GM18858 (cell line): ENCODE data around the gene ADAMTSL2.

Source experiments
- ATAC-seq: cut with Tn5 transposase; IDR thresholded peaks from one replicate; pipeline ENCODE4 v1.9.1; 2021; ENCODE audit not compliant: unreplicated experiment

ADAMTSL2 gene

GRCh38 chr9:133584559-133585476 lies 50.3 kb downstream of the ADAMTSL2 start:
- no peak for ATAC-seq

GRCh38 chr9:133585481-133586351 lies 51.2 kb downstream of the ADAMTSL2 start:
- ATAC-seq: no peak

GRCh38 chr9:133587051-133587450 lies 52.5 kb downstream of the ADAMTSL2 start:
- ATAC-seq: no peak

DNA sequence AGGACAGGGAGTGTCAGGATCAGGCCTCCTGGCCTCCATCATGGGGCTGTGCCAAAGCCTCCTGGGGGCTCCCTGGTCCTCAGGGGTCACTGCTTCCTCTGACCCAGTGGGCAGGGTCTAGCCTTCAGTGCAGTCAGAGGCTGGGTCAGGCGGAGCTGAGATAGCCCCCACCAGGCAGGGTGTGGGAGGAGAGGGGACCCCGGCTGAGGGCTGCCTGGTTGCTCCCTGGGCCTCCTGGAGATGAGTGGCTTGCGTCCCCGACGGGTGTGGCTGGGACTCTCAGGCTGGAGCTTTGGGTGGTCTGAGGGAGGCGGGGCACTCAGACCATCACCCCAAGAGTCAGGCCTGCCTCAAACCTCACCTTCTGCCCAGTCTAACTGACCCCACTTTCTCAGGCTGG lies 53.0 kb downstream of the ADAMTSL2 start:
- no peak for ATAC-seq

GRCh38 chr9:133589454-133590227 lies 55.1 kb downstream of the ADAMTSL2 start:
- ATAC-seq: no peak

- ATAC-seq: no peak
Observed at GRCh38 chr9:133590231-133590855, 55.8 kb downstream of the ADAMTSL2 start.

GRCh38 chr9:133591116-133591910 lies 56.8 kb downstream of the ADAMTSL2 start:
- ATAC-seq: no peak

- ATAC-seq: no peak
Observed at GRCh38 chr9:133591985-133592384, 57.5 kb downstream of the ADAMTSL2 start.

DNA sequence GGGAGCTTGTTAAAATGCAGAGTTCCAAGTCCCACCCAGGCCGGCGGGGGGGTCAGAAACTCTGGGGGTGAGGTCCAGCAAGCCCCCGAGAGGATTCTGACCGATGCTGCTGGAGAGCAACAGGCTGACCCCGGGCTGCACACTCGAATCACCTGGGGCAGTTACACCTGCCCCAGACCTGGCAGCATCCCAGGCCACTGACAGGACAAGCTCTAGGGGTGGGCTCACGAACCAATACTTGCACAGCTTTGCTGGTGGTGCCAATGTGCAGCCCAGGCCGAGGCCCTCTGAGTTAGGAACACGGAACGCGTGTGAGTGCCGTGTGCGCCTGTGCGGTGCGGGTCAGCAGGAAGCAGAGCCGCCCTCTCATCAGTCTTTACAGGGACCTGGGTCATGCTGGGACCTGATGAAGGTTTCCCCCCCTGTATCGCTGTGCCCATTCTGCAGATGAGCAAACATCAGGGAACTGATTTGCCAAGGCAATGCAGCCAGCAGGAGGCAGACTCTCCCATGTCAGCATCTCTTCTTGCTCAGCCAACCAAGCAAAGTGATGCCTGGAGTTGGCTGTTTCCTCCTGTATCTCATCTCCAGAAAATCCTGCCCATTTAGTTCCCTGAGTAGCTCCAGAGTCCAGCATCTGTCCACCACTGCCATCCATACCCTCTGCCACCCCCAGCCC lies 58.4 kb downstream of the ADAMTSL2 start:
- no peak for ATAC-seq

DNA sequence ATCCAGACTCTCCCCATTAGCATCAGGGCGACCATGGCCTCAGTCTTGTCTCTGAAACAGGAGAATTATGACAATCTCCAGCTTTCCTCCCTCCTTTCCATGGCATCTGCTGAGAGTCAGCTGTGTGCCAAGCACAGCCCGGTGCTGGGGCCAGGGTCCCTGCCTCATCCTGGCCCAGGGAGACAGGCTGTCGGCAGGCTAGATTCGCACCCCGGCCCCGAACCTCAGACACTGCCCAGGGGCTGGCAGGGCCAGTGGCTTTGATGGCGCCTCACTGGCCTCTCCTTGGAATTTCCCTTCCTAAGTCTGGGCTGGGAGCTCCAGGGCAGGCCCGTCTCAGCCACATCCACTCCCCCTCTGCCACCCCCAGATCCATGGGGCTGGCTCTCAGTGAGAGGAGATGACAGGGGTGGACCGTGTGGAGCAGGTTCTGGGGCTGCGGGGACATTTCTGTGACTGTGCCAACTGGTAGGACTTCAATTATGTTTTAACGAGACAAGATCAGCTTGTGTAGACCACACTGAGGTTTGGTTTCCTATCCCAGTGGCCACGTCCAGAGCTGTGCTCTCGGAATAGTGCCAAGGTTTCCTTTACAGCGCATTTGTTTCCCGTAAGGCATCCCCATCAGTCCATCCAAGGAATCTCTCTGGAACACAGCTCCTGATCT lies 59.2 kb downstream of the ADAMTSL2 start:
- no peak for ATAC-seq

DNA sequence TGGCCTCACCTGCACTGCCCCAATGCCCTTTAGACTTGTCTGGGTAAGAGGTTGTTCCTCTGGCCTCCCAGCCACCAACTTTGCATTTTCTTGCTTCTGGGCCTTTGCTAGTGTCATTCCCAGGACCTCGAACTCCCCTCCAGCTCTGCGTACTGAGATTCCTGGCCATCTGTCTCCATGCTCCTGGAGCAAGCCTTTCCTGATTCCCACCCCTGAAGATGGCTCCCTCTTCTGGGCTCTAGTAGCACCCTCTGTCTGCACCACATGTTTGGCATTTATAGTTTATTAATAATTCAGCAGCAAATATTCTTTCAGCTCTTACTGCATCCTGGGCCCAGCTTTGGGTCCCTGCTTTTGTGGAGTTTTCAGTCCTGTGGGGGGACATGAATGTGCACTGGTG lies 59.8 kb downstream of the ADAMTSL2 start:
- ATAC-seq: no peak

DNA sequence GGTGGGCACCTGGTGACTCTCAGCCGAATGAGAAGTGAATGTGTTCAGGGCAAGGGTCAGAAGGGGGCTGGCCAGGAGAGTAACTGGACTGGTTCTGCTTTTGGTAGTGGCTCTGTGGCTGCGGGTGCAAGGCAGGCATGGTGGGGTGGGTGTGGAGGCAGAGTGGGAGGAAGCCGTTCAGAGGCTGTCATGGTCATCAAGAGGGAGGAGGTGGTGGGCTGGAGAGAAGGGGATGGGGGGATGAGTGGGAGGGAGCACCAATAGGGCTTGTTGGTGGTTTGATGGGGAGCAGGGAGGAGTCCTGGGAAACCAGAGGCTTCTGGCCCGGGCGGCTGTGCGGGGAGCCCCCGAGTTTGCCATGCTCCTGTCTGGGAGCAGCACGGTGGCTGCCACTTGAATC lies 61.4 kb downstream of the ADAMTSL2 start:
- ATAC-seq: no peak

DNA sequence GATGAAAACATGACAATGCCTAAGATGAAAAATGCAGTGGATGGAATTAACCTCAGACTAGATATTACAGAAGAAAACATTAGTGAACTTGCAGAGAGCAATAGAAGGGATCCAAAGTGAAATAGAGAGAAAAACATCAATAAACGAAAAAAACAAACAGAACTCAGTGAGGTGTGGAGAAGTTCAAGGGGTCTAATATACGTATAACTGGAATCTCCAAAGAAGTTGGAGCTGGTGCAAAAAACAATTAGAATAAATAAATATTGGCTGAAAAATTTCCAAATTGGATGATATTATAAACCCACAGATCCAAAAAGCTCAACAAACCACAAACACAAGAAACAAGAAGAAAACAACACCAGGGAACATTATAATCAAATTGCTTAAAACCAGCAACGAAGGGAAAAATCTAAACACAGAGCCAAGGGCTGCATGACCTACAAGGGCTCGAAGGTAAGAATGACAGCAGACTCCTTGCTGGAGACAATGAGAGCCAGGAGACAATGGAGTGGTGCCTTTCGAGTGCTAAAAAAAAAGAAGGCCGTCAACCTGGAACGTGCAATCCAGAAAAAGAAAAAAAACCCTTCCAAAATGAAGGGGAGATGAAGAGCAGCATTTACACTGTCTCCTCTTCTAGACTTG lies 62.9 kb downstream of the ADAMTSL2 start:
- ATAC-seq: no peak

GRCh38 chr9:133598978-133599377 lies 64.5 kb downstream of the ADAMTSL2 start:
- ATAC-seq: no peak

DNA sequence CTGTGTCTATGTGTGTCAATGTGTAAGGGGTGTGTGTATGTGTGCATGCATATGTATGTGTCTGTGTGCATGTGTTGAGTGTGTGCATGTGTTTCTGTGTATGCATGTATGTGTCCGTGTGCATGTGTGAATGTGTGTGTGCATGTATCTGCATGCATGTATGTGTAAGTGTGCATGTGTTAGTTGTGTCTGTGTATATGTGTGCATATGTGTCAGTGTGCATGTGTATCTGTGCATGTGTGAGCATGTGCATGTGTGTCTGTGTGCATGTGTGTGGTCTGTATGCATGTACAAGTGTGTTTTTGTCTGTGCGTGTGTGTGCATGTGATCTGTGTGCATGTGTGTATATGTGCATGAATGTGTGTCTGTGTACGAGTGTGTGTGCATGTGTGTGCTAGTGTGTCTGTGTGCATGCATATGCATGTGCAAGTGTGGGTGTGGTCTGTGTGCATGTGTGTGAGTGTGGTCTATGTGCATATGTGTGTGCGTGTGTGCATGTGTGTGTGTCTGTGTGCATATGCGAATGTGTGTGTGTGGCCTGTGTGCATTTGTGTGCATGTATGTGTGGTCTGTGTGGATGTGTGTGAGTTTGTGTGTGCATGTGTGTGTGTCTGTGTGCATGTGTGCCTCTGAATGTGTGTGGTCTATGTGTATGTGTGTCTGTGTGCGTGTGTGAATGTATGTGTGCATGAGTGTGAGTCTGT lies 65.1 kb downstream of the ADAMTSL2 start:
- no peak for ATAC-seq

DNA sequence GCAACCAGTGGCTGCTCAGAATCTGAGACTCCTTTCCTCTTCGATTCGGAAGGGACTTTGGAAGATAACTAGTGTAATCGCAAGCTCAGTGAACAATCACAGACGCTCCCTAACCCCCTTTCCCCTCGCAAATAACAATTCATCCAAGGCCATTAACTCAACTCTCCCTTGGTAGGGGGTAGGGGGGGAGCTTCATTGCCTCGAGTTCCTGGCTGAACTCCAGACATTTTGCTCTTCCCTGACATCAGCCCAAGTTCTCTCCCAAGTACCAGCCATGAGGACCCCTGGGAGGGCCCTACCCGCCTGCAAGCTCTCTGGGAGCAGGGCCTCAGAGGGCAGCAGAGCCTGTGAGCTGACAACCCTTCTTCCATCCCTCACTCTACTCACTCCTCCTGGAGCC lies 66.2 kb downstream of the ADAMTSL2 start:
- ATAC-seq: no peak

DNA sequence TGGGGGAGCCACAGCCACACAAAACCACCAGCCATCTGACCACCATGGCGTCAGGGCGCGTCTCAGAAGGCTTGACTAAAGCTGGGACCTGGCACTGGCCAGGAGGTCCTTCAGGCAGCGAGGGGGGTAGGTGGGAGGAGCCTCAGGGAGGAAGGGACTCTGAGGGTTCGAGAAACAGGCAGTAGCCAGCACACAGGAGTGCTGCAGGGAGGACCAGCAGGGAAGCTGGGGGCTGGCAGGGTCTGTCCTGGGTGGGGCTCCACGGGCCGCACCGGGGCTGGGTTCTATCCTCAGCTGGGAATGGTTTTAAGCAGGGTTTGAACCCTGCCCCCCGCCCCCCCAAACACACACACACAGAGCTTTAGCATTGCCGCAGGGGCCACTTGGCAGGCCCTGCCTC lies 67.2 kb downstream of the ADAMTSL2 start:
- no peak for ATAC-seq

DNA sequence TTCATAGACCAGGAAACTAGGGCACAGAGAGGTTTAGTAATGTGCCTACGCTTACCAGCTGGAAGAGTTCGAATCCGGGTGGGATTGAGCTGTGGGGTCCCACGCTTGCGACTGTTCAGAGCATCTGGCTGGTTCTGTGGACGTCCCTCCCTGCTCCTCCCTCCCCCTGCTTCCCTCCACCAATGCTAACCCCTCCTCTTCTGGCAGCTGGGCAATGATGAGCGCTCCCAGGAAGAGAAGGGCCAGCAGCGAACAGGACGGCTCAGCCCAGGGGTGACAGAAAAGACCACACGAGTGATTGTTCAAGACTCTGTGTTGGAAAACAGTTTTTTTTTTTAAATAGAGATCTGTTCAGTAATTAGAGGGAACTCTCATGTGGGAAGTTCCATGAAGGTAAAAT lies 67.8 kb downstream of the ADAMTSL2 start:
- ATAC-seq: no peak
